Measurements from ENCODE around the gene KRT84. TPM values are rescaled to one million over a fixed set of nuclear protein-coding genes. Genes with fewer than 3 reads are reported as not detected.

The KRT84 gene
- total RNA-seq, 1 experiment from 2014 or later: not detected

DNA sequence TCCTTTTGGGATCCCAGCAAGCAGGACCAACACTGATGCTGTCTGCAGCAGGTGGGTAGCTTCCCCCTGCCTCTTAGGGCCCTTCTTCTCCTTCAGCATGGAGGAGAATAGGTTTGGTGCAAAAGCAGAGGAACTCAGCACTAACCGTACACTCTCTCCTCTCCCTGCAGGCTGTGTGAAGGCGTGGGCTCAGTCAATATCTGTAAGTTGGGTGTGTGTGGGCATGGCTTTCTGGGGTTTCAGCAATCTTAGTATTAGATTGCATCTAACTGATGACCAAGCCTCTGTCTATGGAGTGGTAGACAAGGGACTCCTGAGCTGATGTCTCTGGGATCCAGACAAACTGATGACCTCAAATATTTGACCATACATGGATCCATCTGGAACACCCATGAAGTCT is 32.5 kb downstream of the KRT84 start:
- ChIA-PET CTCF (interaction anchor here (0.6 to 1.9 kb wide), 3 partner anchors 20 to 532 kb away, joined by 3 to 6 read pairs (median 4); no protein-coding TSS in a partner anchor), POLR2A (no interaction called here)
- TF ChIP-seq, protein P1, sequence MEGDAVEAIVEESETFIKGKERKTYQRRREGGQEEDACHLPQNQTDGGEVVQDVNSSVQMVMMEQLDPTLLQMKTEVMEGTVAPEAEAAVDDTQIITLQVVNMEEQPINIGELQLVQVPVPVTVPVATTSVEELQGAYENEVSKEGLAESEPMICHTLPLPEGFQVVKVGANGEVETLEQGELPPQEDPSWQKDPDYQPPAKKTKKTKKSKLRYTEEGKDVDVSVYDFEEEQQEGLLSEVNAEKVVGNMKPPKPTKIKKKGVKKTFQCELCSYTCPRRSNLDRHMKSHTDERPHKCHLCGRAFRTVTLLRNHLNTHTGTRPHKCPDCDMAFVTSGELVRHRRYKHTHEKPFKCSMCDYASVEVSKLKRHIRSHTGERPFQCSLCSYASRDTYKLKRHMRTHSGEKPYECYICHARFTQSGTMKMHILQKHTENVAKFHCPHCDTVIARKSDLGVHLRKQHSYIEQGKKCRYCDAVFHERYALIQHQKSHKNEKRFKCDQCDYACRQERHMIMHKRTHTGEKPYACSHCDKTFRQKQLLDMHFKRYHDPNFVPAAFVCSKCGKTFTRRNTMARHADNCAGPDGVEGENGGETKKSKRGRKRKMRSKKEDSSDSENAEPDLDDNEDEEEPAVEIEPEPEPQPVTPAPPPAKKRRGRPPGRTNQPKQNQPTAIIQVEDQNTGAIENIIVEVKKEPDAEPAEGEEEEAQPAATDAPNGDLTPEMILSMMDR (IDR thresholded peaks at IDR 0.05; ENCODE audit: unreplicated experiment): no peak
- Mint-ChIP-seq H3K27ac (ENCODE audit: low read depth, unreplicated experiment) (no peak overlapping the region), H3K9me3 (ENCODE audit: unreplicated experiment) (no peaks in the 10 kb centered on the region), H3K4me3 (ENCODE audit: unreplicated experiment) (no peak overlapping the region), H3K4me1 (ENCODE audit: insufficient read depth, unreplicated experiment) (peaks cover 7% of the 10 kb centered on the region), H3K27me3 (ENCODE audit: insufficient read depth, unreplicated experiment) (peaks cover 27% of the 10 kb centered on the region), H3K36me3 (ENCODE audit: insufficient read depth, unreplicated experiment) (no peaks in the 10 kb centered on the region)
- intact Hi-C loops (cut with micrococcal nuclease): no loop called here
- no peak for DNase-seq (ENCODE audit: unreplicated experiment)
- no TSS peak for BruUV-seq (replicated peaks)

DNA sequence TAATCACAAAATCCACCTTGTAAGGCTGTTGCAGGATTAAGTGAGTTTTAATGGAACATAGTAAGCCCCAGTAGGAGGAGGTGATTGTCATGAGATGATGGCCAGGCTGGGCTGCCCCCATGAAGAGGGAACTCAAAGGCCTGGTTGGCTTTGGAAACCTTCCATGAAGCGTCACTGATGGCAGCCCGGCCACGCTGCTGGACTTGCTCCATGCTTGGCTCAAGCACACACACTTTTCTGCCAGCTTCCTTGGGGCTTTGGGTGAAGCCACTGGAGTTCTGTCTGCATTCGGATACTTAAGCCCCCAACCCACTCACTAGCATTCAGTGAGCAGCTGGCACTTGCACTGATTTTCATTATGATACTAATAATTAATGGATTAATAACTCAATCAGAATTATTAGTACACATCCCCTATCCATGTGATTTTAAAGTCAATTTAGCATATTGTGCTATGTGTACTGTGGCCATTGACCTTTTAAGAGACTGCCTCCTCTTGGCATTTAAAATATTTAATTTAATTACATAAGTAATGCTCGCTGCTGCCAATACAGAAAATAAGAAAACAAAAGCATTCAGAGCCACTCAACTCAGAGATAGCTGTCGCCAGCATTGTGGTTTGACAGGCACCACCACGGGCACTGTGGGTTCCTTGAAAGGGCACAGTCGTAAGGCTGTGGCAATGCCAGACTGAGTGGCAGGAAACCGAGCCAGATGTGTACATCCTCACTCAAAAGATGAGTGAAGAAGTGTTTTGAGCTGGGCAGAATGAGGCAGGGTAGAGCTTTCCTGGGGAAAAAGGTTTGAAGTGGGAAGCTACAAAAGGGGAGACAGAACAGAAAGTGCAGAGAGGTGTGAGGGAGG is 34.0 kb downstream of the KRT84 start:
- H3K9me3 Mint-ChIP-seq (ENCODE audit: unreplicated experiment): no peaks in the 10 kb centered on the region
- intact Hi-C loops (cut with micrococcal nuclease): no loop called here
- no peaks in the 10 kb centered on the region for H3K36me3 Mint-ChIP-seq (ENCODE audit: insufficient read depth, unreplicated experiment)
- peaks cover 16% of the 10 kb centered on the region for H3K27me3 Mint-ChIP-seq (ENCODE audit: insufficient read depth, unreplicated experiment)
- DNase-seq (ENCODE audit: unreplicated experiment): no peak
- H3K4me3 Mint-ChIP-seq (ENCODE audit: unreplicated experiment): no peak overlapping the region
- ChIA-PET CTCF (interaction anchor here (0.6 to 1.9 kb wide), 6 partner anchors 8 to 528 kb away, joined by 3 to 6 read pairs (median 4); no protein-coding TSS in a partner anchor), POLR2A (interaction anchor here (0.6 kb wide), 1 partner anchor 1188 kb away, joined by 3 read pairs; no protein-coding TSS in a partner anchor)
- TF ChIP-seq, protein P1 (IDR thresholded peaks at IDR 0.05; ENCODE audit: unreplicated experiment): no peak
- H3K27ac Mint-ChIP-seq (ENCODE audit: low read depth, unreplicated experiment): no peak overlapping the region
- BruUV-seq (replicated peaks): no TSS peak
- peaks cover 7% of the 10 kb centered on the region for H3K4me1 Mint-ChIP-seq (ENCODE audit: insufficient read depth, unreplicated experiment)

DNA sequence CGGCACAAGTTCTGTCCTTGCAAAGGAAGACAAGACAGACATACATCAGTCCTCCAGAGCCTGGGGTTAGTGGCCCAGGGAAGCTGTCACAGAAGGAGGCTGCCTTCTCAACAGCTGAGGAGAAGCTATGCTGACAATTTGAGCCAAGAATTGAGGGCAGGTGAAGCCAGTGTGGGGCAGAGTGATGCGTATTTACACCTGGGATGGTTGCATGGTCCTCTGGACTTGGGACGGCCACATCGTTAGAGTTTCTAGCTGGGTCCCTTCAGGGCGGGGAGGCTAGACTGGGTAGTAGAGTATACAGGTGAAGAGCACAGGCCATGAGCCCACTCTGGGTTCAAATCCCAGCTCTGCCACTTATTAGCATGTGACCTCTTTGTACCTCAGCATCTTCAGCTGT is 34.7 kb downstream of the KRT84 start:
- CTCF ChIA-PET: interaction anchor here (0.6 to 1.9 kb wide), 6 partner anchors 9 to 630 kb away, joined by 3 to 6 read pairs (median 3); no protein-coding TSS in a partner anchor
- Mint-ChIP-seq H3K4me1 (ENCODE audit: insufficient read depth, unreplicated experiment) (peaks cover 9% of the 10 kb centered on the region), H3K4me3 (ENCODE audit: unreplicated experiment) (no peak overlapping the region), H3K36me3 (ENCODE audit: insufficient read depth, unreplicated experiment) (no peaks in the 10 kb centered on the region), H3K9me3 (ENCODE audit: unreplicated experiment) (no peaks in the 10 kb centered on the region), H3K27me3 (ENCODE audit: insufficient read depth, unreplicated experiment) (peaks cover 16% of the 10 kb centered on the region), H3K27ac (ENCODE audit: low read depth, unreplicated experiment) (no peak overlapping the region)
- POLR2A ChIA-PET: interaction anchor here (0.6 kb wide), 1 partner anchor 1188 kb away, joined by 3 read pairs; no protein-coding TSS in a partner anchor
- no TSS peak for BruUV-seq (replicated peaks)
- DNase-seq (ENCODE audit: unreplicated experiment): no peak
- intact Hi-C loops (cut with micrococcal nuclease): no loop called here
- TF ChIP-seq, protein P1 (IDR thresholded peaks at IDR 0.05; ENCODE audit: unreplicated experiment): no peak

DNA sequence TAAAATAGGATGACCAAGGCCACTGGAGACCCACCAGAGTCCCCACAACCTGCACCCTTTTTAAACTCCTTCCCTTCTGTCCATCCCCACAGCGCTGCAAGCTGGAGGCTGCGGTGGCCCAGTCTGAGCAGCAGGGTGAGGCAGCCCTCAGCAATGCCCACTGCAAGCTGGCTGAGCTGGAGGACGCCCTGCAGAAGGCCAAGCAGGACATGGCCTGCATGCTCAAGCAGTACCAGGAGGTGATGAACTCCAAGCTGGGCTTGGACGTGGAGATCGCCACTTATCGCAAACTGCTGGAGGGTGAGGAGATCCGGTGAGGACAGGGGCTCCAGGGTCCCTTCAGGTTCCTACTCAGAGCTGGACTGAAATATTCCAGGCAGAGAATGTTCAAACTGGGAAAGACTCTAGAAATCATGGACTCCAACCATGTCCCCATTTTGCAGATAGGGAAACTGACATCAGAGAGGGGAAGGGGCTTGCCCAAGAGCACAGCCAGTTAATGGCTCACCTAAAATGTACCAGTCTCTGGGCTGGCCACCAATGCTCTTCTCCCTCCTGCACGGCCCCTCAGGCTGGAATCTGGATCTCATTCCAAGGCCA is 35.3 kb downstream of the KRT84 start:
- Mint-ChIP-seq H3K4me3 (ENCODE audit: unreplicated experiment) (no peak overlapping the region), H3K27me3 (ENCODE audit: insufficient read depth, unreplicated experiment) (peaks cover 16% of the 10 kb centered on the region), H3K36me3 (ENCODE audit: insufficient read depth, unreplicated experiment) (no peaks in the 10 kb centered on the region), H3K27ac (ENCODE audit: low read depth, unreplicated experiment) (no peak overlapping the region), H3K4me1 (ENCODE audit: insufficient read depth, unreplicated experiment) (peaks cover 13% of the 10 kb centered on the region), H3K9me3 (ENCODE audit: unreplicated experiment) (no peaks in the 10 kb centered on the region)
- TF ChIP-seq, protein P1 (IDR thresholded peaks at IDR 0.05; ENCODE audit: unreplicated experiment): no peak
- no TSS peak for BruUV-seq (replicated peaks)
- no peak for DNase-seq (ENCODE audit: unreplicated experiment)
- CTCF ChIA-PET: interaction anchor here (0.6 to 2.2 kb wide), 9 partner anchors 10 to 630 kb away, joined by 3 to 6 read pairs (median 3); no protein-coding TSS in a partner anchor
- intact Hi-C loops (cut with micrococcal nuclease): no loop called here
- POLR2A ChIA-PET: no interaction called here

All from MCF 10A (cell line).